Inferior parietal cortex (tissue), 1 donor: ENCODE results near the gene GNAI3.

Source experiments
- DNase-seq: peaks from one replicate; pipeline ENCODE4 v3.0.0-alpha.2; 2016; ENCODE audit errors: extremely low spot score

The GNAI3 gene

DNA sequence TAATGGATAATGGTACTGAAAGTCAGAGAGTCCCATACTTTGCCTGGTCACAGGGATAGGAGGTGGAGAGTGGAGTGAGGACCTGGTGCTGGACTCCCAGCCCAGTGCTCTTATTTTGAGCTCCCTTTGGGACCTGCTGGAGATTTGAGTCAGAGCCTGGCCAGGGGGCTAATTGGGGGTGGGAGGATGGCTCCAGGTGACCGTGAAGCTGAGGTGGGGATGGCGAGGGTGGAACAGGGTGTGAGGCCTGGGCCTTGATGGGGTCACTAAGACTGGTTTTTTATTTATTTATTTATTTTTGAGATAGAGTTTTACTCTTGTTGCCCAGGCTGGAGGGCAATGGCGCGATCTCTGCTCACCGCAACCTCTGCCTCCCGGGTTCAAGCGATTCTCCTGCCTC is 89.0 kb downstream of the GNAI3 start:
- no peak for DNase-seq

DNA sequence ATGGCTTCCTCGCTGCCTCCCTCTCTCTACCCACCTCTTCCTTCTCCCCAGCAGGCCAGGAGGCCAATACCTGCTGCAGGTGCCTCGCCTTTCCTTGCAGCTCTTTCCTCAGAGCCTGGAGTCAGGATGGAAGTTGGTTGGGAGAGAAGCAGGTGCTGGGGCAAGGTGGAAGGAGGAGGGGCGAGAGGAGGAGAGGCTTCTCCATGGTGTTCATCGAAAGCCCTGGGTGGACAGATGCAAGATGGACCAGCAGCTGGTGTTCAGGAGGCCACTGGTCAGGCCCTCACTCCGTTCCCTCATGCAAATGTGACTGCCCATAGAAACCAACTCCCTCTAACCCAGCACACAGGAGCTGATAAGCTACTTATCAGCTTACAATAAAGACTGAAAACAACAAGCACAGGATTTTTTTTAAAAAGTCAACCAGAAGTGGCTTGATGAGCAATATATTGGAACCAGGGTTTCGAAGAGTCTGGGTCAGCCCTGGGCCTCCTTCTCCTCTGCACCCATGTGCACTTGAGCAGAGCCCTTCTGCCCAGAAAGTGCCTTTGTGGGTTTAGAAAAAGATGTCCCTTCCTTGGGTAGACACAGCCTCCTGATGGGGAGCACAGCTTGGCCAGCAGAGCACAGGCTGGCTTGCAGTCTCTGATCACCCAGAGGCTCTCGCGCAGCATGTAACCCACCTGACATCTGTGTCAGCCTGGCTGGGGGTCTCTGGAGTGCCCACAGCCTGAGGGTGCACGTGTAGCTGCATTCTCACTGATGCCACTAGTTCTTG is 90.8 kb downstream of the GNAI3 start:
- no peak for DNase-seq

DNA sequence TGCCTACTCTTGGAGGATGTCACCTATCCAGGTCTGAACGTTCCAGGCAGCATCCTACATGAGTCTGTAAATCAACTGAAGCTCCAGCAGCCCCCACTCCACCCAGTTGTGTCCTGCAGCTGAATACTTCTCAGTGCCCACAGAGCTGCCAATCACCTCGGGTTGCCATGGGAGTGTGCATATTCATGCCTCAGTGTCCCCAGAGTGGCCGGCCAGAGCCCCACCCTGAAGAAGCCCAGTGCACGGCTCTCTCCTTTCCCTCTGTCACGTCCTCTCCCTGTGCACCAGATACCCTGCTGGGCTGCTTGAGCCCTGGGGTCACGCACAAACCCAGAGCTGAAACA is 91.4 kb downstream of the GNAI3 start:
- no peak for DNase-seq

DNA sequence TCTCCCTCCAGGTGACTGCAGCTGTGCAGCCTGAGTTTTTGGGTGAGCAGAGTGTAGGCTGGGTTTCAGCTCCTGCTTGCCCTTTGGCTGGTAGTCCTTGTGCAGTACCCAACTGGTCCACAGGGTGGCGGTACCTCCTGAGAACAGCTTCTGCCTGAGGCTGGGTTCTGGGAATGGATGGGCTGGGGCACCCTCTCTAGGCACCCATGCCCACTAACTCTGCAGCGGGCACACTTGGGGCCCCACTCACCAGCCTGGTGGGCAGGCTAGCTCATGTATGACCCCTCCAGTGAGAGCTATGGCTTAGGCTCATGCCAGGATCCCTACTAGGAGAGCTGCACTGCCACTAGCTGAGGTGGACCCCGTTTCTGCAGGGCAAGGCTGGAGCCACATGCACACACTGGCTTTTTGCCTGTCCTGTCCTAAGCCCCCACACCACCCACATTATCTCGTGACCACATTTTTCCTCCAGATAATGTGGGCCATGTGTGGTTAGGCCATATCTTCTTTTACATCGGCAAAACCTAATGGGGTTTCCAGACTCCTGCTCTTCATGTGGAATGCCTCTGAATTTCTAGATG is 92.0 kb downstream of the GNAI3 start:
- DNase-seq = peak; percentile 89

DNA sequence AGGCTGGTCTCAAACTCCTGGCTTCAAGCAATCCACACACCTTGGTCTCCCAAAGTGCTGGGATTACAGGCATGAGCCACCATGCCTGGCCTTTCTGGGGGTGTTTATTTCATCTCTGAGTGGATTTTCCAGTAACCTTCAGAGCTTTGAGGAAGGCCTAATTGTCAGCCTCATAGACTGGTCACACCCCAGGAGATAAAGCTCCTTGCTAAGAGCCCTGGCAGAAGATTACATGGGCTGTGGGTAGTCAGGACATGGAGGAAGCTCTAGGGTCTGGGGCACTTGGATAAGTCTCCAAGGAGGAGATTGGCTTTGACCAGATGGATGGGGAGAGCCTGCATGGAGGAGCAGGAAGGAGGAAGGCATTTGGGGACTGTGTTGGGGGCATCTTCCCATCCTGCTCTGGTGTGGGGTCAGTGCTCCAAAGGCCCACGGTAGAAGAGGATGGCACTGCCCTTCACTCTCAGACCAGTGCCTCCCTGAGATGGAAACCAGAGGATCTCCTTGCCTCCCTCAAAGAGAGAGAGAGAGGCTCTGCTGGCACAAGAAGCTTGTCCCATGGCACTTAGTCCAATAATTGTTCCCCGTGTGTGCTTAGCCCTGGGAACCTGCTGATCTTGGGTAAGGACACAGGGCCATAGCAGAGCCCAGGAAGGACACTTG is 92.8 kb downstream of the GNAI3 start:
- no peak for DNase-seq

DNA sequence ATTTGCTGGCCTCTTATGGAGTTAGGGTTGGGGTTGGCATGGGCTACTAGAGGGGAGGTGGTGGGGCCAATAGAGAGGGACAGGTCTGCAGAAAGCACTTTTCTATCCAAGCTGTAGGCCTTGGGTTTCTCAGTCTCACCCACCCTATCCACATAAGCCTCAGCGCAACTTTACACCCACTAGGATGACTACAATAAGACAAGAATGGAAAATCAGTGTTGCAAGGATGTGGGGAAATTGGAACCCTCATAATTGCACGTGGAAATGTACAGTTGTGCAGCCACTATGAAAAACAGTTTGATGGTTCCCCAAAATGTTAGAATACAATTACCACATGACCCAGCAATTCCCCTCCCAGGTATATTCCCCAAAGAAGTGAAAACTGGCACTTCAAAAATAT is 93.4 kb downstream of the GNAI3 start:
- no peak for DNase-seq

DNA sequence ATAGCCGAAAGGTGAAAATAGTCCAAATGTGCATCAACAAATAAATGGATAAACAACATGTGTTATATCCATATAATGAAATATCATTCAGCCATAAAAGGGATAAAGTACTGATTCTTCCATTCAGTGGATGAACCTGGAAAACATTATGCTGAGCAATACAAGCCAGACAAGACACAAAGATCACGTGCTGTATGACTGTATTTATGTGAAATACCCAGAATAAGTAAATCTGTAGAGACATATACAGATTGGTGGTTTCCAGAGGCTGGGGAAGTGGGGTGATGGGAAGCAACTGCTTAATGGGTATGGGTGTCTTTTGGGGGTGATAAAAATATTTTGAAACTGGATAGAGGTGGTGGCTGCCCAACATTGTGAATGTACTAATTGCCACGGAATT is 94.2 kb downstream of the GNAI3 start:
- DNase-seq = no peak

DNA sequence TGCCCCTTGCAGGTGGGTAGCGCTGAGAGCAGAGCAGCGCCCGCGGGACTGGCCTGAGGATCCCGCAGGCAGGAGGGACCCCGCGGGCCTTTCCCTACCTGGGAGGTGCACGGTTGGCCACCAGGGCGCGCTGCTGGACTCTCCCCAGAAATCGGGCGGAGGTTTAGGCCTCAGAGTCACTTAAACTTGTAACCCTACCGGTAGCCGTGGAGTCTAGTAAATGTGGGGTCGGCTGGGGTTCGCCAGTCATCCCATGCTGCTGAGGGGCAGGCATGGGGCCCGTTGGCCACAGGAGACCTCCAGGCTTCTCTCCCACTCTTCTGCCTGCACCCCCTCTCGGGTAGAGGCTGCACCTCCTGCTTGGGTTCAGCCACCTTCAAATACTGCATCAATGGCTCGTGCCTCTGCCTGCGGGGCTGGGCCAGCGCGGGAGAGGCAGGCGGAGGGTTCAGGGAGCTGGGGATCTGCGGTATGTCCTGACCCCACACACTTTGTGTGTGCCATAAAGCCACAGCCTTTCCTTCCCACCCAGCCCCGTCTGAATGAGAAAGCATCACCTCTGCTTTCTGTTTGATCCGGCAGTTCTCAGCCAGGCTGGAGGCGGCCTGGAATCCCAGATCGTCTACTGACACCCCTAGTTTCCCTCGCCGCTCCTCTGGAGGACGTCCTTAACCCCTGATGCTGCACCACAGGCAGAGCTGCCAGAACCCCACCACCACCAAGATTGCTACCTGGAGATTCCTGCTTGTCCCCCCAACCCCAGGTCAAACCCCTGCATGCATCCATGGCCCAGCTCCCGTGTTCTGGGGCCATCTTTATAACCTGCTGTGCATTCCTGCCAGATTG is 95.2 kb downstream of the GNAI3 start:
- DNase-seq = peak; percentile 64

DNA sequence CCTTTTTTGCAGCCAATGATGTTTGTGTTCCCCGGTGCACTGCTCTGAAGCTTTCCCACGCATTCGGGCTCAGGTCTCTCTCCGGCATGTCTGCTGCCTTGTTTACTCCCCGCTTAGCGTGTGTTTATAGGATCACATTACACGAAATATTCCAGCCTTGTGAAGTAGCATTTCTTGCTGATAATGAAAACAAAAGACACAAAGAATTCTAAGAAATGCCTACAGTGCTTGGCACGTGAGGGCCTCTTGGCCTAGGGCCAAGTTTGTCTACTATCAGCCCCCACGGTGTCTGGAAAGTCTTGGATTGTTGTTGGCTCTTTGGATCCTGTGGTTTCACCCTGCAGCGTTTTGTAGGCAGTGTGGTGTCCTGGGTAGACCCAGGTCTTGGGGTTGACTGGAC is 96.3 kb downstream of the GNAI3 start:
- DNase-seq = no peak

DNA sequence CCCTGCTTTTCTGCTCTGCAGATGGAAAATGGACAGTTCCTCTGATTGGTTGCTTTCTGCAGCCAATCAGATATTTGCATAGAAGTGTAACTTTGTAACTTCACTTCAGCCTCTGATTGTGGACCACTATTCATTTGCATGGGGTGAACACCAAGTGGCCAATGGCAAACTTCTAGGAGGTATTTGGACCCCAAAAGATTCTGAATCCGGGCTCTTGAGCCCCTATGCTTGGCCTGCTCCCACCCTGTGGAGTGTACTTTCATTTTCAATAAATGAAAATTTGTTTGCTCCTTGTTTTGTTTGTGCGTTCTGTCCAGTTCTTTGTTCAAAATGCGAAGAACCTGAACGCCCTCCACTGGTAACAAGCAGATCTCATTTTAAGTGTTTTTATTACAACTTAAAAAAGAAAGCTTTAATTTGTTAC is 101.1 kb downstream of the GNAI3 start:
- DNase-seq = peak; percentile 51

DNA sequence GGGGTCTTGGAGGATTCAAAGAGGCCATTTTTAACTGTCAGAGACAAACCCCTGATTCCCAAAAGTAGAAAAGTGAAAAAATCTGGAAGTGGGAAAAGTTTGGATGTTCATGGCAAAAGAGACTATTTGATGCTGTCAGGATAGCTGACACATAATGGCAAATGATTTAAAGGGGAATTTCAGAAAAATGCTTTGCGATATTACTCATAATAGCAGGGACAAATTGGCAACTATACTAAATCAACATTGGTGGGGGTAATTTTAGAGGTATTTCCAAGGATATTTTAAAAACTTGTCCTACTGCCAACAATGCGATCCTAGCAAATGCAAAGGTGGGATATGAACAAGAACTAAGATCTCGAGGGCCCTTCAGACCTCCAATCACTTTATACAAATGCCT is 102.2 kb downstream of the GNAI3 start:
- DNase-seq = no peak

DNA sequence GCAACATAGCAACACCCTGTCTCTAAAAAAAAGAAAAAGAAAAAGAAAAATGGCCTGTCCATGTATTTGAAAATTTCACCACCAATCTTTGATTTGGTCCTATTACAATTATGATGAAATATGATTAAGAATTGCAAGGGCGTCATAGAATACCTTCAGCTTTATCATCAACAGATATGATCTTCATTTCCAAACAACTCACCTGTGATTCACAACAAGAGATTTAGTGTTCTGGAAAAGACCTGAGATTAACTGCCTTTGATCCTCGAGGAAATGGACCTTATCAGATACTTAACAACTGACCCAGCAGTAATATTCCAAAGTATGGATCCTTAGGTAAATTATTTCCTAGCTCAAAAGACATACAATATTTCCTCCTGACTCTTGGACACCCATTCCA is 104.0 kb downstream of the GNAI3 start:
- DNase-seq = no peak

DNA sequence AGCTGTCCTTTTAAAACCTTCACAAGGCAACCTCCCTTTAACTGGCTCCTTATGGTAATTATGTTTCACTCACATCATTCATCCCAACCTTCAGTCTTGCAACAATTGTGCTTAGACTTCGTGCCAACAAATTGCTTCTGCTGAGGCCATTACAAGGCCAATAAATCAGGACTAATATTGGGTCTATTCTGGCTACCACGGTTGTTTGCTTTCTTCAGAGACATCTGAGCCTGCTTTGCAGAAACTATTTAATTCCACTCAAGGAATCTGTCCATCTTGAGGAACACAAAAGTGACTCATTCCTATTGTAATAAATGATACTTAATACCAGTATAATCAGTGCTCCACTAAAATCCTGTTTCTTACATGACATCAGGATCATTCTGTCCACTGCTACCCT is 104.9 kb downstream of the GNAI3 start:
- DNase-seq = no peak

DNA sequence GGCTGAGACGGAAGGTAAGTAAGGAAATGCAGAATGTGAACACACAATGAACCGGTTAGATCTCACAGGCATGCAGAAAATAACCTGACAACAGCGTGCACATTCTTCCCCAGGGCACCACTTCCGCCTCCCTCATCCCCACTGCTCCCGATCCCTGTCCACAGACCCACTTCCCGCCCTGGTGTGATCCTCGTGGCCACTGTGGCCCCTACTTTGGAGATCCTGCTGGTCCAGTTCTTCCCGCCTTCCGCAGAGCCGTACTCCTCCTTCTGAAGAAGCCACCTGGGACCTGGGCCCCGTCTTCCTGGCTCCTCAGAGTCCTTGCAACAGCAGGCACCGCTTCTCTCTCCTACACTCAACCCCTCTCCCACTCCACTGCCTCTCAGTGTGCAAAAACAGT is 106.1 kb downstream of the GNAI3 start:
- no peak for DNase-seq

DNA sequence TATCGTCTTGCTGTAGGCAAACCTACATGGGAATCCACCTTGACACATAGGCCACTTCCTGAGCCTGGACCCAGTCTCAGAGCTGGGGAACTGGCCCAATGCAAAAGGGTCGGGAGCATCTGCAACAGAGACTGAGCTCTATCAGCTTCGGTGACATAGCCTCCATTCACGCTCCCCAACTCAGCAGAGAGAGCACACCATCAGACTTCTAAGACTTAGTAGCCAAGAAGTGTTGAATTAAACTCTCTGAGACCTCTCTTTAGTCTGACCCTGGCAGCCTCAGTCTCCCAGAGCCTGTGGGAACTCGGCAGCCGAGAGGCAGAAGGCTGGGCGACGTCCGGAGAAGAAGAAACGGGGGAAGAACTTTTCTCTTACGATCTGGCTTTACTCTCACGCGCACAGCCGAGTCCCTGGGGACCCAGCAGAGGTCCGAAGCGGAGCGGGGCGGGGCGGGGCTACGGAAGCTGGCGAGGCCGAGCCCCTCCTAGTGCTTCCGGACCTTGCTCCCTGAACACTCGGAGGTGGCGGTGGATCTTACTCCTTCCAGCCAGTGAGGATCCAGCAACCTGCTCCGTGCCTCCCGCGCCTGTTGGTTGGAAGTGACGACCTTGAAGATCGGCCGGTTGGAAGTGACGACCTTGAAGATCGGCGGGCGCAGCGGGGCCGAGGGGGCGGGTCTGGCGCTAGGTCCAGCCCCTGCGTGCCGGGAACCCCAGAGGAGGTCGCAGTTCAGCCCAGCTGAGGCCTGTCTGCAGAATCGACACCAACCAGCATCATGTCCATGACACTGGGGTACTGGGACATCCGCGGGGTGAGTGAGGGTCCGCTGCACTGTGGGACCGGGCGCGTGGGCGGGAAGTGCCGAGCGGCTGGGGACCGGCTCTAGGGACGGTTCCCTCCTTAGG is 107.5 kb downstream of the GNAI3 start, which contains the start of gene GSTM4:
GSTM4 (plus strand) TSS at position 485 of the 905 bp plus-strand sequence; CDS start at position 776, 291 bp downstream.
- peak; percentile 69 for DNase-seq

DNA sequence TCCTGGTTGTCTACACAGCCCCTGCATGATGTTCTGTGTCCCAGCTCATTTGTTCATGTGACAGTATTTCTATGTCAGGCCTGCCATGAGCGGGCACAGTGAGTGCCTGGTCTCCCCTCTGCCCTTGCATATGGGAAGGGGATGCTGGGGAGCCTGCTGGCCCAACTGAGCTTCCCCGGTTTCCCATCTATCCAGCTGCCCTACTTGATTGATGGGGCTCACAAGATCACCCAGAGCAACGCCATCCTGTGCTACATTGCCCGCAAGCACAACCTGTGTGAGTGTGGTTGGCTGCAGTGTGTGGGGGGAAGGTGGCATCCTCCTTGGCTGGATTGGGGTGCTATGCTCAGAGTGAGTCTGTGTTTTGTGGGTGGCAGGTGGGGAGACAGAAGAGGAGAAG is 109.0 kb downstream of the GNAI3 start:
- DNase-seq = no peak

DNA sequence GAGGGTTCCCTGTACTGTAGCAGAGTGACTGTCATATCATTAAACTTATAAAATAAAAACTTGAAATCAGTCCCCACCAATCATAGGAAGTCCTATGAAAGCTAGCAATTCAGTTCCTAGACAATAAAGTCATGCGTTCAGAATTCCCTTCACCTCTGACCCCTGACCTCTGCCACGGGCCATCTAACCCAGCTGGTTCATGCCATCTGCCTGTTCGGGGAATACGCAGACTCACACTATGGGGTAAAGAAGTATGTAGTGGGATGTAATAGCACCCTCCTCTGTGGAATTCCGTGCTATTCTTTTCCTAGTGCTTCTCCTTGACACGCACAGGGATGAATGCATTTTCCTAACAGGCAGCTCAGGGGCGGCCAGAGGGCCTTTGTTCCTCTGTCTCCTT is 109.6 kb downstream of the GNAI3 start:
- DNase-seq = no peak

DNA sequence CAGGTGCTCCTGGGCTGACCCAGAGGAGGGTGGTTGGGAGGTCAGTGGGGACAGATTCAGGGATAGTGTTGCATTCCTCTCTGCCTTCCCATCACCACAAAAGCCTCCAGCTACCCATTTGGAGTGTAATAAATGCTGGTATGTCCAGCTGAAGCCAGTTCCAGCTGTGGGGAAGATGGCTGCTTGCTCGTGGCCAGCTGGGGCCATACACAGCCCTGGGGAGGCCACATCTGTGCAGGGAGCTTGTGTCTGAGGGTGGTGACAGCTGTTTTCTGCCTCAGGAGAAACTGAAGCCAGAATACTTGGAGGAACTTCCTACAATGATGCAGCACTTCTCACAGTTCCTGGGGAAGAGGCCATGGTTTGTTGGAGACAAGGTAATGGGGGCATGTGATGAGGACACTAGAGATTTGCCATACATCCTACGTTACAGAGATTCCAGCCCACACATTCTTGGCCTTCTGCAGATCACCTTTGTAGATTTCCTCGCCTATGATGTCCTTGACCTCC is 110.2 kb downstream of the GNAI3 start:
- DNase-seq = no peak

DNA sequence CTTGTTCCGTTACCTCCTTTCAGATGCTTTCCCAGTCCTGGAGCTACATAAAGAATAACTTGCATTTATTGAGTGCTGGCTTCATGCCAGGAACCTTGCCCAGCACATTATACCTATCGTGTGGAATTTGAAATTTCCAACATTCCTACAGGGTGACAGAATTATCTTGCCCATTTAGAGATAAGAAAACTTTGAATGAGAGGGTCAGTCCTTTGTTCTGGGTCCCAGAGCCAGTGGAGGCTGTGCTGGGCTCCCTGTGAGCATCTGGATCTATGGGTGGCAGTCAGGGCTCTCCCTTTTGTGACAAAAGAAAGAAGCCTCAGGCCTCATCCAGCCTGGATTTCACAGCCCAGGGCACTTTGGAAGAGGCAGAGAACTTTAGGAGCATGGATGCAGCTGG is 110.7 kb downstream of the GNAI3 start:
- DNase-seq = no peak

DNA sequence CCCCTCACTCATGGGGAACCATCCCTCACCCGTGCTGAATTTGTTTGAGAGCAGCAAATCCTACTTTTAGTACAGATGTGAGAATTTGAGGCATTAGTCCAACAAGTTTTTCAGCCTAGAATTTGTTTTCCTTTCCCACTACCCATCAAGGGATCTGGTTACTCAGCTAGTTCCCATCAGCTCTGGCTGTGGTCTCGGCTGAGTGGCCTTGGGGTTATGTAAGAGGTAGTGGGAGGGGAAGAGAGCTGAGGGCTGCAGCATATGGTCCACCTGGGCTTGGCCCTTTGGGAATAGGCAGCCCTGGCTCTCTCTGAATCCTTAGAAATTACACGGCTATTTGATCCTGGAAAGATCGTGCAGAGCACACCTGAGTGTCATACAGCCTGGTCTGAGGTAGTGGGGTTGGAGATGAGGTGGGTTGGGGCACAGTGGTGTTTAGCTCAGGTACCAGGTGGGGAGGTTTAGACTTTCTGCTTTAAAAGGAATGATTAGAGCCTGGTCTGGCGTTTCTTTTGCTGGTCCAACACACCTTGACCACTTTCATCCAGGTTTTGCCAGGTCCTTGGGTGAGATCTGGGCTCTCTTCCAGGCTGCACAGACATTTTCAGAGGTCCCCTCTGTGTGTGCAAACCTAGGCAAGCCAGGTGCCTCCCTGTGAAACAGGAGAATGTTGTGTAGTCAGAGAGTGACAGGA is 111.7 kb downstream of the GNAI3 start:
- DNase-seq = no peak
